HepG2 (cell line): Measurements from ENCODE around the gene SEPTIN5. TPM values are rescaled to one million over a fixed set of nuclear protein-coding genes. Genes with fewer than 3 reads are reported as not detected.

Experiments used
- ATAC-seq: fragments of 200-7000 bp; cut with Tn5 transposase; 3 replicates; pipeline ENCODE4 v1.9.1; 2020; ENCODE audit warnings: mild to moderate bottlenecking, moderate library complexity
- BruUV-seq: library from RNA; stranded (reverse); fragments of 400-500 nt; replicated peaks from 2 replicates; lab custom pipeline; 2021; lab: Mats Ljungman, UMichigan
- CTCF ChIA-PET: fragments of 300-600 bp; formaldehyde crosslinking; extraction: SDS; loops from one replicate; lab custom pipeline; 2021; ENCODE audit warnings: low total read pairs, inconsistent platforms, low intra/inter-chr PET ratio; lab: Yijun Ruan, JAX
- POLR2A ChIA-PET: fragments of 350-600 bp; sonication (Branson Sonifier 250); formaldehyde crosslinking; loops from one replicate; lab custom pipeline; 2020; ENCODE audit warnings: antibody characterized with exemption, inconsistent platforms; lab: Yijun Ruan, JAX
- DNase-seq: peaks from one replicate; pipeline ENCODE4 v3.0.0-alpha.2; 2015; ENCODE audit warnings: low spot score
- FAIRE-seq: peaks from 3 replicates; lab custom pipeline; 2011; peaks lifted over from hg19 to GRCh38; lab: Jason Lieb, UNC
- H2AFZ ChIP-seq: one replicate; pipeline ENCODE4 v1.6.1; 2011; ENCODE audit warnings: low read length, inconsistent platforms
- H3K27ac ChIP-seq: fragments of 300-600 bp; 3 replicates; pipeline ENCODE4 v1.8.0; 2011; ENCODE audit warnings: mixed run types, mild to moderate bottlenecking, mixed read lengths, low read length, inconsistent platforms; ENCODE audit not compliant: insufficient read depth; ENCODE audit errors: extremely low read length
- H3K27me3 ChIP-seq, 2 experiments: fragments of 200-600 bp in 1 of 2; 2 replicates in 1 of 2; 3 replicates in 1 of 2; pipeline versions ENCODE4 v1.6.0 to v1.8.0; 2011; ENCODE audit warnings: low read length in 2 of 2, mild to moderate bottlenecking in 2 of 2, moderate library complexity in 2 of 2, inconsistent platforms in 1 of 2; ENCODE audit not compliant: insufficient read depth in 2 of 2, control insufficient read depth in 1 of 2
- H3K36me3 ChIP-seq, 2 experiments: fragments of 200-600 bp in 1 of 2; replicated peaks in 1 of 2; 2 replicates in 1 of 2; 3 replicates in 1 of 2; pipeline versions ENCODE4 v1.5.1 to v1.8.0; 2011; ENCODE audit warnings: low read length in 2 of 2, inconsistent platforms in 1 of 2; ENCODE audit not compliant: insufficient read depth in 2 of 2, control insufficient read depth in 1 of 2
- H3K4me1 ChIP-seq: 2 replicates; pipeline ENCODE4 v1.5.1; 2012; ENCODE audit warnings: low read length, inconsistent platforms; ENCODE audit not compliant: insufficient read depth
- H3K4me2 ChIP-seq: 2 replicates; pipeline ENCODE4 v1.6.0; 2011; ENCODE audit warnings: low read depth, low read length, inconsistent platforms
- H3K4me3 ChIP-seq, 3 experiments: fragments of 200-600 bp in 1 of 3; sonication (generic), shearing (Covaris generic) in 1 of 3; replicated peaks in 1 of 3; 2 replicates each; pipeline ENCODE4 v1.5.1; 2011 to 2016; ENCODE audit warnings: low read length in 3 of 3, inconsistent platforms in 2 of 3, low read depth in 2 of 3, mild to moderate bottlenecking in 2 of 3, control low read depth in 1 of 3, mixed read lengths in 1 of 3; ENCODE audit not compliant: insufficient read depth in 1 of 3
- H3K79me2 ChIP-seq: one replicate; pipeline ENCODE4 v1.6.1; 2011; ENCODE audit warnings: low read length, inconsistent platforms; ENCODE audit not compliant: insufficient read depth
- H3K9ac ChIP-seq: 2 replicates; pipeline ENCODE4 v1.6.0; 2011; ENCODE audit warnings: mild to moderate bottlenecking, low read depth, low read length, inconsistent platforms; ENCODE audit not compliant: insufficient read depth
- H3K9me3 ChIP-seq: 2 replicates; pipeline ENCODE4 v1.5.1; 2012; ENCODE audit warnings: mild to moderate bottlenecking, low read length
- H4K20me1 ChIP-seq: 2 replicates; pipeline ENCODE4 v1.6.0; 2011; ENCODE audit warnings: inconsistent platforms, mild to moderate bottlenecking, low read length, moderate library complexity; ENCODE audit not compliant: insufficient read depth
- CTCF ChIP-seq: sonication (generic); formaldehyde crosslinking; IDR thresholded peaks from 2 replicates; pipeline ENCODE4 v1.5.0; 2020; ENCODE audit warnings: mild to moderate bottlenecking, missing genetic modification reagents, moderate library complexity
- DNMT1 ChIP-seq: sonication (generic); formaldehyde crosslinking; IDR thresholded peaks from 2 replicates; pipeline ENCODE4 v1.5.1; 2020; ENCODE audit warnings: mild to moderate bottlenecking, missing genetic modification reagents
- HNF4G ChIP-seq, 2 experiments: sonication (generic) in 1 of 2; formaldehyde crosslinking in 1 of 2; IDR thresholded peaks; 2 replicates each; pipeline versions ENCODE4 v1.4.0 to v1.6.1; 2011 to 2020; ENCODE audit warnings: borderline replicate concordance in 2 of 2, low read depth in 2 of 2, mild to moderate bottlenecking in 2 of 2, low read length in 1 of 2, missing genetic modification reagents in 1 of 2, moderate library complexity in 1 of 2
- HNRNPH1 ChIP-seq: fragments of 200-400 bp; formaldehyde crosslinking; optimal IDR thresholded peaks from 2 replicates; pipeline ENCODE3; 2017; ENCODE audit warnings: mild to moderate bottlenecking, low read depth, low read length
- NR3C1 ChIP-seq: sonication (generic); formaldehyde crosslinking; IDR thresholded peaks from 2 replicates; pipeline ENCODE4 v1.4.0; 2020; ENCODE audit warnings: missing genetic modification reagents
- RBM22 ChIP-seq: fragments of 200-400 bp; formaldehyde crosslinking; optimal IDR thresholded peaks from 2 replicates; pipeline ENCODE3; 2017; ENCODE audit warnings: mild to moderate bottlenecking, low read length, moderate library complexity
- ZBTB3 ChIP-seq: sonication (generic); formaldehyde crosslinking; IDR thresholded peaks from 2 replicates; pipeline ENCODE4 v1.4.0; 2020; ENCODE audit warnings: low read depth, mild to moderate bottlenecking, moderate library complexity, missing genetic modification reagents, borderline replicate concordance
- ZNF674 ChIP-seq: sonication (generic); formaldehyde crosslinking; IDR thresholded peaks from 2 replicates; pipeline ENCODE4 v1.5.0; 2020; ENCODE audit warnings: low read depth, mild to moderate bottlenecking, missing genetic modification reagents
- ZNF792 ChIP-seq: IDR thresholded peaks from 2 replicates; pipeline ENCODE4 v1.6.1; 2016
- WGBS: methylation state at CpG from one replicate; pipeline ENCODE4 v1.1.6; 2017; ENCODE audit warnings: low lambda C conversion rate; 5-methylcytosine and 5-hydroxymethylcytosine counted together
- in situ Hi-C: cut with HindIII; loops from 2 replicates; pipeline ENCODE4 v1.10.0; 2017; ENCODE audit warnings: low pct_unique_long_range_greater_than_20kb; ENCODE audit not compliant: extremely low pct_ligation_motif_present
- intact Hi-C: fragments of 100-400 bp; cut with micrococcal nuclease; formaldehyde crosslinking; loops from one replicate; pipeline ENCODE4 v1.10.0; 2022; ENCODE audit not compliant: unreplicated experiment
- polyA plus RNA-seq, 8 experiments: library from polyadenylated mRNA; depleted of rRNA in 3 of 8; stranded (reverse) in 7 of 8; unstranded in 1 of 8; fragments of >200 nt; fragmentation: Illumina TruSeq in 4 of 8; extraction: Trizol in 4 of 8; gene quantifications; 2 replicates each; pipeline versions ENCODE4 v1.2.1 to v1.2.3, GENCODE V29; 2011 to 2016; ENCODE audit warnings: low read depth in 4 of 8, missing spikeins in 1 of 8, mixed read lengths in 1 of 8; ENCODE audit not compliant: insufficient read depth in 1 of 8
- total RNA-seq, 5 experiments: library from RNA; depleted of rRNA; stranded (reverse); fragments of >200 nt; fragmentation: Illumina TruSeq; extraction: Trizol; gene quantifications; 2 replicates each; pipeline ENCODE4 v1.2.3, GENCODE V29; 2016; ENCODE audit warnings: low read depth in 1 of 5

The SEPTIN5 gene
- total and polyA plus RNA-seq, 2 of the 13 experiments (the other 11 are each of a cell fraction or from before 2014, with no cell fraction given) = 0.33 TPM; not detected in 1

- ATAC-seq = no peak
- intact Hi-C loops (no loop called here), in situ Hi-C loops (no loop called here)
- Histone ChIP-seq H3K9ac (no peak overlapping the region), H2AFZ (no peak overlapping the region), H3K4me3 (no peak overlapping the region), H3K4me1 (peaks cover 11% of the 10 kb centered on the region), H4K20me1 (no peaks in the 10 kb centered on the region), H3K9me3 (no peaks in the 10 kb centered on the region), H3K27ac (no peak overlapping the region), H3K4me2 (no peak overlapping the region), H3K36me3 (no peaks in the 10 kb centered on the region)
- no peak for DNase-seq
- no peak for FAIRE-seq
- no TSS peak for BruUV-seq
- TF ChIP-seq ZBTB3 (CRISPR knock-in tag) = no peak
- no peak for TF ChIP-seq ZNF792 (CRISPR knock-in tag)
- no peak for TF ChIP-seq HNRNPH1
- TF ChIP-seq ZNF674 (CRISPR knock-in tag) = no peak
- no peak for TF ChIP-seq NR3C1 (CRISPR knock-in tag)
- no peak for TF ChIP-seq RBM22
- no peak for TF ChIP-seq HNF4G (IDR thresholded peaks at IDR 0.05; ENCODE audit: borderline replicate concordance, low read depth, low read length)
- no peak for TF ChIP-seq HNF4G (CRISPR knock-in tag; IDR thresholded peaks at IDR 0.05; ENCODE audit: borderline replicate concordance, low read depth)
- no peak for TF ChIP-seq DNMT1 (CRISPR knock-in tag)
- TF ChIP-seq CTCF (CRISPR knock-in tag) = no peak
- TF ChIP-seq, all 625 proteins: peak for 0
- ChIA-PET CTCF (no interaction called here), POLR2A (no interaction called here)
- WGBS = 17% methylated on average over 12 of the region's 19 CpGs
- H3K79me2 ChIP-seq = no peaks in the 10 kb centered on the region
- H3K27me3 ChIP-seq = peaks cover 9 to 83% of the 10 kb centered on the region in 2 experiments; a peak in 4 of 5 replicates
These were observed 5.1 kb upstream of the SEPTIN5 start for GRCh38 chr22:19709063-19709769.
